GM15510 (cell line): ENCODE results near the gene HSCB.

ENCODE experiments used
- POLR2A ChIP-seq: IDR thresholded peaks from 3 replicates; pipeline ENCODE4 v1.6.1; 2011; ENCODE audit warnings: borderline replicate concordance; ENCODE audit not compliant: insufficient read length; ENCODE audit errors: extremely low read depth

HSCB gene

GRCh38 chr22:28730179-28730578 lies 11.7 kb upstream of the HSCB start:
- no peak for TF ChIP-seq POLR2A

DNA sequence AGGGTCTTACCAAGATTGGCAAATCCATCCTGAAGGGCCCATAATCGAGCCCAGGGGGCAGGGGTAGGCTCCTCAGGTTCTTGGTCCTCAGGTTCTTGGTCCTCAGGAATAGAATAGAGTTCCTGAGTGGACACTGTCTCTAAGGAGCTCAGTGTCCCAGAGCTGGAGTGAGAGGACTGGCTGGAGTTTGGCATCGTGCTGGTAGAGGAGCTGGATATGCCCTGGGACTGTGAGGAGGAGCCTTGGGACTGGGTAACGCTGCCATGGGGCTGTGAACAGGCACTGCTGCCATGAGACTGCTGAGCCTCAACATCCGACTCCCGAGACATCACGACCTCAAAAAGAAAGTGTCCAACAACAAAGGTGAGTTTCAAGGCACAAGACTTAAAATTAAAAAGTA lies 7.4 kb upstream of the HSCB start:
- TF ChIP-seq POLR2A: no peak

DNA sequence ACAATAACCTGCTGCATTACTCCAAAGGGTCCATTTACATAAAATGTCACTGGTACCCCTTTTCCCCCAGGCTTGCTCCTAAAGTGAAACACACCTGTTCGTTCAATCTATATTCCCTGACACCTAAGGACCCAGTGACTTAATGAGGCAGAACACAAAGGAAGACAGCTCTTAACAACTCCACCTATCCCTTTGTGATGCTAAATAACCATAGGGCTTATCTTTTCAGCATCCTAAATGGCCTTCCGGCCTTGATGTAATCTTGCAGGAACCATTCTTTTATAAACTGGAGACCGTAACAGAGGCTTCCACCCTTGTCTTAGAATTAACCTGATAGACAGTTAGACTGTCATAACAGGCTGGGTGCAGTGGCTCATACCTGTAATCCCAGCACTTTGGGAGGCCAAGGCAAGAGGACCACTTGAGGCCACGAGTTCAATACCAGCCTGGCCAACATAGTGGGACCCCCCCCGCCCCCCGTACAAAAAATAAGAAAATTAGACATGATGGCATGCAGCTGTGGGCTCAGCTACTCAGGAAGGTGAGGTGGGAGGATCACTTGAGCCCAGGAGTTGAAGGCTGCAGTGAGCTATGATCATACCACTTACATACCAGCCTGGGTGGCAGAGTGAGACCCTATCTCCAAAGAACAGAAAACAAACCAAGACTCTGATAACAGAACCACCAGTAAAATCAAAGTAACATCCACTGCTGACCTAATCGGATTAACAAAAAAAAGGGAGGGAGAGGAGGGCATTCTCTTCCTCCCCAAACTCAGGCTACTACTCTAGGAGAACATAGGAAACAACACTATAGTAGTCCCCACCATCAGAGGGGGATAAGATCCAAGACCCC lies 5.3 kb upstream of the HSCB start:
- TF ChIP-seq POLR2A: no peak

- TF ChIP-seq POLR2A: no peak
Observed at GRCh38 chr22:28737701-28738100, 4.1 kb upstream of the HSCB start.

- TF ChIP-seq POLR2A: no peak
Observed at GRCh38 chr22:28741200-28741784, 547 bp upstream of the HSCB start.

- TF ChIP-seq POLR2A: no peak
Observed at GRCh38 chr22:28742562-28742962, 723 bp downstream of the HSCB start.

- no peak for TF ChIP-seq POLR2A
Observed at GRCh38 chr22:28743852-28744251, 2.0 kb downstream of the HSCB start.

DNA sequence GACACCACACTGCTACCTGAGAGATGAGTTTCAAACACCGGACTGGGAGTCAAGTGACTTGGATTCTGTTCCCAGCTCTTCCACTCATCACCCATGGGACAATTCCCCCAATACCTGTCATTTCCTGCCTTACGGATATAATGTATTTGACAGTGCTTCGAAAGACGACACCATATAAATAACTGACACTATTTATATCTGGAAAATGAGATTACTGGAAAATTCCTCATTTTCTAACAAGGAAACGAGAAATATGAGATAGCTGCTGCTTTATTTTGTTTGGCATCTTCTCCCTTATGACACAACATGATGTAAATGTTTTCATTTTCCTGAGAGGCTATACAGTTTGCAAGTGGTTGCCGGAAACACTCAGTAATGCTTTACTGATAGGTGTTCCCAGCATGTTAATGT lies 8.6 kb downstream of the HSCB start:
- no peak for TF ChIP-seq POLR2A

GRCh38 chr22:28759861-28760560 lies 18.2 kb downstream of the HSCB start:
- no peak for TF ChIP-seq POLR2A

DNA sequence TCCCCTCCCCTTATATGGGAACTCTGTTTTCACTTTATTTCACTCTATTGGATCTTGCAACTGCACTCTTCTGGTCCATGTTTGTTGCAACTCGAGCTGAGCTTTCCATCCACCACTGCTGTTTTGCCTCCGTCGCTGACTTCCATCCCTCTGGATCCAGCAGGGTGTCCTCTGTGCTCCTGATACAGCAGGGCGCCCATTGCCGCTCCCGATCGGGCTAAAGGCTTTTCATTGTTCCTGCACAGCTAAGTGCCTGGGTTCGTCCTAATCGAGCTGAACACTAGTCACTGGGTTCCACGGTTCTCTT lies 19.6 kb downstream of the HSCB start:
- TF ChIP-seq POLR2A: no peak

DNA sequence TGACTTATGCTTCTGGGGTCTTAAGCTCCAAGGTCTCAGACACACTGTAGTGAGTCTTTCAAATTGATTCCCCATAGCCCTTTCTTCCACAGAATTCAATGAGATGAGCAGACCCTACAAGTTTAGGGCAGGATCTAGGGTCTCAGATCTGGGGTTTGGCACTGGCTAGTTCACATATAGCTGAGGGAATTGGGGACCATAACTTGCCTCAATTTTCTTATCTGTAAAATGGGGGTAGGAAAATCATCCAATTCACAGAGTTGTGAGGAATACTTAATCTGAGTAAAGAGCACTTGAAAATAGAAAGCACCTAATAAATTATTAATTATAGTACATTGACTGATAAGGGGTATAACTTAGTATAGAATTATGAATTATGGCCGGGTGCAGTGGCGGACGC lies 24.8 kb downstream of the HSCB start:
- TF ChIP-seq POLR2A: no peak

GRCh38 chr22:28768701-28769393 lies 27.0 kb downstream of the HSCB start:
- TF ChIP-seq POLR2A: no peak

DNA sequence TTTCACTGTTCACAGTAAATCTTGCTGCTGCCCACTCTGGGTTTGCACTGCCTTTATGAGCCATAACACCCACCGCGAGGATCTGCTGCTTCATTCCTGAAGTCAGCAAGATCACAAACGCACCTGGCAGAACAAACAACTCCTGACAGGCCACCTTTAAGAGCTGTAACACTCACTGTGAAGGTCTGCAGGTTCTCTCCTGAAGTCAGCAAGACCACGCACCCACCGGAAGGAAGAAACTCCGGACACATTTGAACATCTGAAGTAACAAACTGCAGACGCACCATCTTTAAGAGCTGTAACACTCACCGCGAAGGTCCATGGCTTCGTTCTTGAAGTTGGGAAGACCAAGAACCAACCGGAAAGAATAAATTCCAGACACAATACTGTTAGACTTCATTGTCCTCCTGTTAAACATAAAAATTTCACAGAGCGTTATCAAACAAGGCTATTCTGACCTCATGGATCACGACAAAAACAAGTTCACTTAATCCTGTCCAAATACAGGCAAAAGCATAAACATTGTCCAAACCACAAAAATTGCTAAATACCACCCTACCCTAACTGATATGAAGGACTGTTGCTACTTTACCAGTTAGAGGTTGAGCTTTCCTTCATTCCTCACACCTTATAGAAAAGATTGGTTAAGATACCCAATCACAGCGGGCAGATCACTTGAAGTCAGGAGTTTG lies 27.7 kb downstream of the HSCB start:
- TF ChIP-seq POLR2A: no peak

DNA sequence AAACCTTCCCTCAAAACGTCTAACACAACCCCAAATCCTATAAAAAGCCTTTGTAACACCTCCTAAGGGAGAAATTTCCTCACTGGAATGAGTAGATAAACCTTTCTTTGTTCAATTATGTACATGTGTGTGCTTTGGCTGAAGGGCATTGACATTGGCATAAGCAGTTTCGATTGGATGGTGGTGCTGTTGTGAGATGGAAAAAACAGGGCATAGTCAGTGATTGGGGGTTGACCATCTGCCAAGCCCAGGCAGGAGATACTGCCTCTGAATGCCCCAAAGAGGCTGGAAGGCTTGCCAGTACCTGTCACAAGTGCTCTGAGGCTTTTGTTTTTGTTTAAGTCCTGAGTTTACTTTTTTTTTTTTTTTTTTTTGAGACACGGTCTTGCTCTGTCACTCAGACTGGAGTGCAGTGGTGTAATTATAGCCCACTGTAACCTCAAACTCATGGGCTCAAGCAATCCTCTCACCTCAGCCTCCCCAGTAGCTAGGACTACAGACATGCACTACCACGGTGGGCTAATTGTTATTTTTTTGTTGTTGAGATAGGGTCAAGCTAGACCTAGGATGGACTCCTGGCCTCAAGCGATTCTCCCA lies 29.5 kb downstream of the HSCB start:
- TF ChIP-seq POLR2A: no peak
